HepG2 (cell line): ENCODE results near the gene SLC25A38. TPM values are rescaled to one million over a fixed set of nuclear protein-coding genes. Genes with fewer than 3 reads are reported as not detected.

ENCODE experiments used
- ARNTL ChIP-seq: sonication (generic); formaldehyde crosslinking; IDR thresholded peaks from 2 replicates; pipeline ENCODE4 v1.4.0; 2020; ENCODE audit warnings: mild to moderate bottlenecking, missing genetic modification reagents
- ATF2 ChIP-seq: sonication (generic); formaldehyde crosslinking; IDR thresholded peaks from 2 replicates; pipeline ENCODE4 v1.4.0; 2020; ENCODE audit warnings: missing genetic modification reagents
- GATAD1 ChIP-seq: IDR thresholded peaks from 2 replicates; pipeline ENCODE4 v1.6.1; 2016; ENCODE audit warnings: missing genetic modification reagents, missing compliant biosample characterization
- HNF1B ChIP-seq: sonication (generic); formaldehyde crosslinking; IDR thresholded peaks from 2 replicates; pipeline ENCODE4 v1.5.1; 2020; ENCODE audit warnings: mild to moderate bottlenecking, moderate library complexity, missing genetic modification reagents
- KDM5B ChIP-seq: sonication (generic); formaldehyde crosslinking; IDR thresholded peaks from 2 replicates; pipeline ENCODE4 v1.4.0; 2020; ENCODE audit warnings: missing genetic modification reagents, mild to moderate bottlenecking, borderline replicate concordance
- MTA1 ChIP-seq: sonication (generic); formaldehyde crosslinking; IDR thresholded peaks from 2 replicates; pipeline ENCODE4 v1.4.0; 2020; ENCODE audit warnings: missing genetic modification reagents, mild to moderate bottlenecking, borderline replicate concordance
- SMAD1 ChIP-seq: sonication (generic); formaldehyde crosslinking; IDR thresholded peaks from 2 replicates; pipeline ENCODE4 v1.4.0; 2020; ENCODE audit warnings: missing genetic modification reagents, low read depth, mild to moderate bottlenecking, borderline replicate concordance
- SP2 ChIP-seq: sonication (generic); formaldehyde crosslinking; IDR thresholded peaks from 2 replicates; pipeline ENCODE4 v1.5.1; 2020; ENCODE audit warnings: mild to moderate bottlenecking, missing genetic modification reagents
- ZNF205 ChIP-seq: IDR thresholded peaks from 2 replicates; pipeline ENCODE4 v1.6.1; 2018; ENCODE audit warnings: missing biosample characterization, missing genetic modification reagents
- ZNF337 ChIP-seq: sonication (generic); formaldehyde crosslinking; IDR thresholded peaks from 2 replicates; pipeline ENCODE4 v1.5.1; 2020; ENCODE audit warnings: missing genetic modification reagents, low read depth, mild to moderate bottlenecking, borderline replicate concordance
- ZNF44 ChIP-seq: sonication (generic); formaldehyde crosslinking; IDR thresholded peaks from 2 replicates; pipeline ENCODE4 v1.5.1; 2020; ENCODE audit warnings: mild to moderate bottlenecking, missing genetic modification reagents
- ZSCAN21 ChIP-seq: sonication (generic); formaldehyde crosslinking; IDR thresholded peaks from 2 replicates; pipeline ENCODE4 v1.8.0; 2022; ENCODE audit warnings: mild to moderate bottlenecking, missing genetic modification reagents, moderate library complexity, borderline replicate concordance
- polyA plus RNA-seq, 8 experiments: library from polyadenylated mRNA; depleted of rRNA in 3 of 8; stranded (reverse) in 7 of 8; unstranded in 1 of 8; fragments of >200 nt; fragmentation: Illumina TruSeq in 4 of 8; extraction: Trizol in 4 of 8; gene quantifications; 2 replicates each; pipeline versions ENCODE4 v1.2.1 to v1.2.3, GENCODE V29; 2011 to 2016; ENCODE audit warnings: low read depth in 4 of 8, missing spikeins in 1 of 8, mixed read lengths in 1 of 8; ENCODE audit not compliant: insufficient read depth in 1 of 8
- total RNA-seq, 5 experiments: library from RNA; depleted of rRNA; stranded (reverse); fragments of >200 nt; fragmentation: Illumina TruSeq; extraction: Trizol; gene quantifications; 2 replicates each; pipeline ENCODE4 v1.2.3, GENCODE V29; 2016; ENCODE audit warnings: low read depth in 1 of 5
- TF ChIP-seq, protein P1 (sequence below): sonication (generic); formaldehyde crosslinking; IDR thresholded peaks from 2 replicates; pipeline ENCODE4 v1.5.1; 2020; ENCODE audit warnings: mild to moderate bottlenecking, missing genetic modification reagents, borderline replicate concordance
- TF ChIP-seq, protein P2 (sequence below): sonication (generic); formaldehyde crosslinking; IDR thresholded peaks from 2 replicates; pipeline ENCODE4 v1.4.0; 2020; ENCODE audit warnings: missing genetic modification reagents, mild to moderate bottlenecking, borderline replicate concordance
- TF ChIP-seq, protein P3 (sequence below): sonication (generic); formaldehyde crosslinking; IDR thresholded peaks from 2 replicates; pipeline ENCODE4 v1.9.0; 2022; ENCODE audit warnings: missing genetic modification reagents, mild to moderate bottlenecking, borderline replicate concordance

The SLC25A38 gene
- total and polyA plus RNA-seq, 2 of the 13 experiments (the other 11 are each of a cell fraction or from before 2014, with no cell fraction given): 32.5 to 35.4 TPM

GRCh38 chr3:39406368-39407258, 23.4 kb downstream of the SLC25A38 start, which contains the start of gene RPSA (continued):
- TF ChIP-seq, protein P1, sequence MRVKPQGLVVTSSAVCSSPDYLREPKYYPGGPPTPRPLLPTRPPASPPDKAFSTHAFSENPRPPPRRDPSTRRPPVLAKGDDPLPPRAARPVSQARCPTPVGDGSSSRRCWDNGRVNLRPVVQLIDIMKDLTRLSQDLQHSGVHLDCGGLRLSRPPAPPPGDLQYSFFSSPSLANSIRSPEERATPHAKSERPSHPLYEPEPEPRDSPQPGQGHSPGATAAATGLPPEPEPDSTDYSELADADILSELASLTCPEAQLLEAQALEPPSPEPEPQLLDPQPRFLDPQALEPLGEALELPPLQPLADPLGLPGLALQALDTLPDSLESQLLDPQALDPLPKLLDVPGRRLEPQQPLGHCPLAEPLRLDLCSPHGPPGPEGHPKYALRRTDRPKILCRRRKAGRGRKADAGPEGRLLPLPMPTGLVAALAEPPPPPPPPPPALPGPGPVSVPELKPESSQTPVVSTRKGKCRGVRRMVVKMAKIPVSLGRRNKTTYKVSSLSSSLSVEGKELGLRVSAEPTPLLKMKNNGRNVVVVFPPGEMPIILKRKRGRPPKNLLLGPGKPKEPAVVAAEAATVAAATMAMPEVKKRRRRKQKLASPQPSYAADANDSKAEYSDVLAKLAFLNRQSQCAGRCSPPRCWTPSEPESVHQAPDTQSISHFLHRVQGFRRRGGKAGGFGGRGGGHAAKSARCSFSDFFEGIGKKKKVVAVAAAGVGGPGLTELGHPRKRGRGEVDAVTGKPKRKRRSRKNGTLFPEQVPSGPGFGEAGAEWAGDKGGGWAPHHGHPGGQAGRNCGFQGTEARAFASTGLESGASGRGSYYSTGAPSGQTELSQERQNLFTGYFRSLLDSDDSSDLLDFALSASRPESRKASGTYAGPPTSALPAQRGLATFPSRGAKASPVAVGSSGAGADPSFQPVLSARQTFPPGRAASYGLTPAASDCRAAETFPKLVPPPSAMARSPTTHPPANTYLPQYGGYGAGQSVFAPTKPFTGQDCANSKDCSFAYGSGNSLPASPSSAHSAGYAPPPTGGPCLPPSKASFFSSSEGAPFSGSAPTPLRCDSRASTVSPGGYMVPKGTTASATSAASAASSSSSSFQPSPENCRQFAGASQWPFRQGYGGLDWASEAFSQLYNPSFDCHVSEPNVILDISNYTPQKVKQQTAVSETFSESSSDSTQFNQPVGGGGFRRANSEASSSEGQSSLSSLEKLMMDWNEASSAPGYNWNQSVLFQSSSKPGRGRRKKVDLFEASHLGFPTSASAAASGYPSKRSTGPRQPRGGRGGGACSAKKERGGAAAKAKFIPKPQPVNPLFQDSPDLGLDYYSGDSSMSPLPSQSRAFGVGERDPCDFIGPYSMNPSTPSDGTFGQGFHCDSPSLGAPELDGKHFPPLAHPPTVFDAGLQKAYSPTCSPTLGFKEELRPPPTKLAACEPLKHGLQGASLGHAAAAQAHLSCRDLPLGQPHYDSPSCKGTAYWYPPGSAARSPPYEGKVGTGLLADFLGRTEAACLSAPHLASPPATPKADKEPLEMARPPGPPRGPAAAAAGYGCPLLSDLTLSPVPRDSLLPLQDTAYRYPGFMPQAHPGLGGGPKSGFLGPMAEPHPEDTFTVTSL (CRISPR knock-in tag): 0 out of 2 replicates have a peak, but pooled peaks have one; percentile 45
- TF ChIP-seq KDM5B (CRISPR knock-in tag) (peak; percentile 98), ZNF205 (peak; percentile 80), ZNF44 (CRISPR knock-in tag) (peak; percentile 88), HNF1B (CRISPR knock-in tag) (peak; percentile 80), SMAD1 (CRISPR knock-in tag) (peak; percentile 72; the same call in 1 of the 2 replicates), SP2 (peak; percentile 92), MTA1 (CRISPR knock-in tag) (peak; percentile 19; the same call in 1 of the 2 replicates), GATAD1 (CRISPR knock-in tag) (peak; percentile 84), ZNF337 (peak; percentile 94; the same call in 1 of the 2 replicates), ARNTL (peak; percentile 94), ATF2 (CRISPR knock-in tag) (peak; percentile 60; the same call in 1 of the 2 replicates), ZSCAN21 (no peak)
- TF ChIP-seq, protein P2, sequence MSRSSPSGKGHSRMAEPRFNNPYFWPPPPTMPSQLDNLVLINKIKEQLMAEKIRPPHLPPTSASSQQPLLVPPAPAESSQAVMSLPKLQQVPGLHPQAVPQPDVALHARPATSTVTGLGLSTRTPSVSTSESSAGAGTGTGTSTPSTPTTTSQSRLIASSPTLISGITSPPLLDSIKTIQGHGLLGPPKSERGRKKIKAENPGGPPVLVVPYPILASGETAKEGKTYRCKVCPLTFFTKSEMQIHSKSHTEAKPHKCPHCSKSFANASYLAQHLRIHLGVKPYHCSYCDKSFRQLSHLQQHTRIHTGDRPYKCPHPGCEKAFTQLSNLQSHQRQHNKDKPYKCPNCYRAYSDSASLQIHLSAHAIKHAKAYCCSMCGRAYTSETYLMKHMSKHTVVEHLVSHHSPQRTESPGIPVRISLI: no peak
- TF ChIP-seq, protein P3, sequence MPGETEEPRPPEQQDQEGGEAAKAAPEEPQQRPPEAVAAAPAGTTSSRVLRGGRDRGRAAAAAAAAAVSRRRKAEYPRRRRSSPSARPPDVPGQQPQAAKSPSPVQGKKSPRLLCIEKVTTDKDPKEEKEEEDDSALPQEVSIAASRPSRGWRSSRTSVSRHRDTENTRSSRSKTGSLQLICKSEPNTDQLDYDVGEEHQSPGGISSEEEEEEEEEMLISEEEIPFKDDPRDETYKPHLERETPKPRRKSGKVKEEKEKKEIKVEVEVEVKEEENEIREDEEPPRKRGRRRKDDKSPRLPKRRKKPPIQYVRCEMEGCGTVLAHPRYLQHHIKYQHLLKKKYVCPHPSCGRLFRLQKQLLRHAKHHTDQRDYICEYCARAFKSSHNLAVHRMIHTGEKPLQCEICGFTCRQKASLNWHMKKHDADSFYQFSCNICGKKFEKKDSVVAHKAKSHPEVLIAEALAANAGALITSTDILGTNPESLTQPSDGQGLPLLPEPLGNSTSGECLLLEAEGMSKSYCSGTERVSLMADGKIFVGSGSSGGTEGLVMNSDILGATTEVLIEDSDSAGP (CRISPR knock-in tag): peak; percentile 89; the same call in 1 of the 2 replicates
